Kasumi-1 (cell line): ENCODE measurements around the gene ARID4A.
A peak's percentile ranks its signal among the peaks of the same experiment; 100 is the strongest.
"Not testable (repeated sequence)": the region's sequence is repeated elsewhere in the genome, so short reads cannot be mapped to it uniquely, and the experiment has no call there.

Experiments used
- DNase-seq, 2 experiments: peaks; one replicate each; lab custom pipeline; 2025; lab: John Stamatoyannopoulos, UW

The ARID4A gene

GRCh38 chr14:58362272-58362671, 63.9 kb downstream of the ARID4A start:
- not testable (repeated sequence) for DNase-seq

DNA sequence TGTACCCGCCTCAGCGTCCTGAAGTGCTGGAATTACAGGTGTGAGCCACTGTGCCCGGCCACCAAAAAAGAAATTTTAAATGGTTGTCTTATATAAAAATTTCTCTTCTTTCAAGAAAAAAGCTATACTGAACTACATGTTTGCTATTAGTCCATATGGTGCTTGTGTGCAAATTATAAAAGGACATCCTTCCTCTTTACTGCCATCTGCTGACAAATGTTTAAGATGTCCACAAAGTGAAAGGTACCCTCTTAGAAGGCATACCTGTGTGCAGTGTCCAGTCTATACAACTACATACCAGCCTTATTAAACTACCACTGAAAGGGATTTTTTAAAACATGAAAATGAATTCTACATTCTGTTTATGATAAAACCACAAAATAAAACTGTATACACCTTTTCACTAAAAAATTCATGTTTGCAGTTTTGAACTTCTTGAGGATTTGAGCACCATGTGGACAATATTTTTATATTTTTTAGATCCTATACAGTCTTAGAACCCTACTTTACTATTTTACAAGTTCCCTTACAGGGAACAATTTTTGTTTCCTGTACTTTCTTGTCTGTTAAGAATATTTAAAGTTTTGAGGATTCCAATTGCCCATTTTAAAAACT, 64.5 kb downstream of the ARID4A start:
- DNase-seq = peak; percentile 43 to 61

DNA sequence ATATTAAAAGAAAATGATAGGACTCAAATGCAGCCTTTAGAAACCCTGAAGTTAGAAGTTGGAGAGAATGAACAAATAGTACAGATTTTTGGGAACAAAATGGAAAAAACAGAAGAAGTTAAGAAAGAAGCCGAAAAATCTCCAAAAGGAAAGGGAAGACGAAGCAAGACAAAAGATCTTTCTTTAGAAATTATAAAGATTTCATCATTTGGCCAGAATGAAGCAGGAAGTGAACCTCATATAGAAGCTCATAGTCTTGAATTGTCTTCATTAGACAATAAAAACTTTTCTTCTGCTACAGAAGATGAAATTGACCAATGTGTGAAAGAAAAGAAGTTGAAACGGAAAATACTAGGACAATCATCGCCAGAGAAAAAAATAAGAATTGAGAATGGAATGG, 66.0 kb downstream of the ARID4A start:
- no peak for DNase-seq

DNA sequence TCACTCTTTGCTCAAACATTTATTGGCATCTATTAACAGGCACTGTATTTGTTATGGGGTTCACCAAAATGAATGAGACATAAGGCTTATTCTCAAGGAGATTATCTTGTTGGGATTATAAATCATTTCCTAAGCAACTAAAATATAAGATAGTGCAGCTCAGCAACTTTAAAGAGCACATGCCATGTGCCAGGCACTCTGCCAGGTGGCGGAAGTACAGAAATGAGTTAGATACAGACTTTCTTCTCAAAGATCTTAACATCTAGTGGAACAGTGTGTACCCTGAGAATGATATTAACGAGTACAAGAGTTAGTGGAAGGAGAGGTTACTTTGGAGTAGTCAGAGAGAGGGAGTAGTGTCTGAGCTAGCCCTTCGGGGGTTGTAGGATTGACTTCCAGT, 68.9 kb downstream of the ARID4A start:
- no peak for DNase-seq

GRCh38 chr14:58368956-58369355, 70.6 kb downstream of the ARID4A start:
- DNase-seq = no peak

- DNase-seq = no peak
These were observed 78.4 kb downstream of the ARID4A start for GRCh38 chr14:58376791-58377190.

- no peak for DNase-seq
These were observed 92.5 kb downstream of the ARID4A start for GRCh38 chr14:58390830-58391229.

- DNase-seq = no peak
These were observed 97.1 kb downstream of the ARID4A start for GRCh38 chr14:58395562-58395811.

DNA sequence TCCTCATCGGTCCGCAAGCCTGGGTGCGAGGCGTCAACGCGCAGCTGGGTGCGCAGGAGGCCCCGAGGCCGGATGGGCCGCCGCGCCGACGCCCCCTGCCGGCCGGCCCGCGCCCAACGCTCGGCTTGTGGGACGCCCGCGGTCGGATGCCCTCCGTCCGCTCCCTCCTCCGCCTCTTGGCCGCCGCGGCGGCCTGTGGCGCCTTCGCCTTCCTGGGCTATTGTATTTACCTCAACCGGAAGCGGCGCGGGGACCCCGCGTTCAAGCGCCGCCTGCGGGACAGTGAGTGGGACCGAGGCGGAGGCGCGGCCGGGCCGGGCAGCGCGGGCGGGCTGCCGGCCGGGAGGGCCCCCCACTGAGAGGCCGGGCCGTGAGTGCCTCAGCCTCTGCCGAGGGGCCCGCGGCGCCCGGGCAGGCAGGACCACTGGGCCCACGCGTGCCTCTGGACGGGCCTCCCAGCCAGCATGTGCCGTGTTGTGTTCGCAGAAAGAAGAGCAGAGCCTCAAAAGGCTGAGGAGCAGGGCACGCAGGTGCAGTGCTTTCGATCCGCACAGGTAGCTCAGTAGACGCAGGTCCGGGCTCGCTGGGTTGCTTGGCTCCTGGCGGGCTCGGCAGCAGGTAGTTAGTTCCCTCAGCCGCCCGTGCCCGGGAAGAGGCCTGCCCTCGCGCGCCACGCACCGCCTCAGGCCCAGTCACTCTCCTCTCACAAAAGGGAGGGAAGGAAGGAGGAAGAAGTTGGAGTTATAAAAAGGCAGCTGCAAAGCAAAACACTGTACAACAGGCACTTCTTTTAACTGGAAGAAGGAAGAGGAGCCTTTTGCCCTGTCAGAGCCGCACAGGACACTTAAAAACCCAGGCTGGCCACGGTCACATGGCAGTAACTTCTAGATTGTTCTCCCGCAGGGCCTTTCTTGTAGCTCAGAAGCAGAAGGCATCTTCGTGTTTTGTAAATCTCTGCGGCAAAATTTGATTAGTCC, 97.7 kb downstream of the ARID4A start, which contains the start of gene TOMM20L:
Gene TOMM20L, plus strand, starts transcription at position 119 of the 977 bp plus-strand sequence. Its CDS starts 28 bp downstream, at position 147.
- DNase-seq = peak; percentile 59 to 62

DNA sequence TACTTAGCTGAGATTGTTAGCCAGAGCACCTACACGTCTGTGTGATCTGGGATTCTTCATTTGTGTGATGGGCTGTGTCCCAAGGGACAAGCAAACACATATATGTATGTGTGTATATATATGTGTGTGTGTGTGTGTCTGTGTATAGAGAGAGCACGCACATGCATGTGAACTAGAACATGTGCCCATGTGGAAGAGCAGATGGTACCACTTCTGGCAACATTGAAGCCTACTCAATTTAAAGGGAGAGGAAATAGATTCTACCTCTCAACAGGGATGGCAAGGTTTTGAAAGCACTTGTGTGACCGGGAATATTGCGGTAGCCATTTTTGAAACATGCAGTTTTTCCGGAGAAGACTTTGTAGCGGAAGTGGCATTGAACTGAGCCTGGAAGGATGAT, 98.8 kb downstream of the ARID4A start:
- no peak for DNase-seq

- DNase-seq = no peak
These were observed 100.1 kb downstream of the ARID4A start for GRCh38 chr14:58398495-58398894.

DNA sequence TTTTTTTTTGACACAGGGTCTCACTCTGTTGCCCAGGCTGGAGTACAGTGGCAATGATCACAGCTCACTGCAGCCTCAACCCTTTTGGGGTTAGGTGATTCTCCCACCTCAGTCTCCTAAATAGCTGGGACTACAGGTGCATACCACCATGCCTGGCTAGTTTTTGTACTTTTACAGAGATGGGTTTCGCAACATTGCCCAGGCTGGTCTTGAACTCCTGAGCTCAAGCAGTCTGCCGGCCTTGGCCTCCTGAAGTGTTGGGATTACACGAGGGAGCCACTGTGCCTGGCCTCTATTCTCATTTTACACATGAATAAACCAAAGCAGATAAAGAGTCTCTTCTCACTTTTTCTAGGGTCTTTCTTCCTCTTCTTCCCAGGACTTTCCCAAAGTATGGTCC, 100.5 kb downstream of the ARID4A start:
- no peak for DNase-seq

GRCh38 chr14:58401587-58401986, 103.2 kb downstream of the ARID4A start:
- no peak for DNase-seq

- DNase-seq = no peak
These were observed 110.4 kb downstream of the ARID4A start for GRCh38 chr14:58408681-58409215.

- DNase-seq = peak in 1 of 2 experiments; percentile 34
These were observed 116.5 kb downstream of the ARID4A start for GRCh38 chr14:58414845-58415244.

GRCh38 chr14:58415636-58416547, 117.5 kb downstream of the ARID4A start:
- peak in 1 of 2 experiments; percentile 12 for DNase-seq

- not testable (repeated sequence) for DNase-seq
These were observed 118.6 kb downstream of the ARID4A start for GRCh38 chr14:58416934-58417333.
